HEK293 (cell line): ENCODE measurements around the gene ABHD16A.

ENCODE experiments used
- CTCF ChIA-PET: fragments of 350-600 bp; formaldehyde crosslinking; extraction: SDS; loops from one replicate; lab custom pipeline; 2021; ENCODE audit warnings: antibody characterized with exemption; lab: Yijun Ruan, JAX
- POLR2A ChIA-PET: fragments of 300-600 bp; formaldehyde crosslinking; extraction: SDS; loops from one replicate; lab custom pipeline; 2020; ENCODE audit warnings: antibody characterized with exemption, inconsistent platforms; lab: Yijun Ruan, JAX
- H3K27ac ChIP-seq: fragments of 200-500 bp; sonication (Bioruptor generic); 2 replicates; pipeline ENCODE4 v1.5.1; 2014; ENCODE audit warnings: low read depth, low read length, control low read depth, inconsistent platforms; ENCODE audit errors: extremely low read depth
- H3K36me3 ChIP-seq, 2 experiments: fragments of 200-500 bp in 1 of 2; sonication (Bioruptor generic) in 1 of 2; 1 replicate in 1 of 2; 2 replicates in 1 of 2; pipeline ENCODE4 v1.5.1; 2014 to 2017; ENCODE audit warnings: inconsistent platforms in 2 of 2, low read length in 2 of 2; ENCODE audit not compliant: control insufficient read depth in 2 of 2, insufficient read depth in 1 of 2
- H3K4me1 ChIP-seq: fragments of 200-500 bp; sonication (Bioruptor generic); 2 replicates; pipeline ENCODE4 v1.5.1; 2014; ENCODE audit warnings: mild to moderate bottlenecking, low read length, inconsistent platforms; ENCODE audit not compliant: control insufficient read depth, insufficient read depth
- H3K4me3 ChIP-seq: 2 replicates; pipeline ENCODE4 v1.5.1; 2011; ENCODE audit warnings: low read depth, mild to moderate bottlenecking, control low read depth, low read length, moderate library complexity
- H3K9me3 ChIP-seq: fragments of 200-500 bp; sonication (Bioruptor generic); 2 replicates; pipeline ENCODE4 v1.5.1; 2014; ENCODE audit warnings: low read depth, low read length, inconsistent platforms; ENCODE audit not compliant: control insufficient read depth, insufficient read depth
- EGR2 ChIP-seq: fragments of 450-650 bp; formaldehyde crosslinking; IDR thresholded peaks from 2 replicates; pipeline ENCODE4 v1.5.1; 2016; ENCODE audit warnings: low read depth, missing biosample characterization, missing genetic modification characterization
- GLIS2 ChIP-seq: fragments of 450-650 bp; formaldehyde crosslinking; IDR thresholded peaks from 2 replicates; pipeline ENCODE4 v1.5.1; 2016; ENCODE audit warnings: missing biosample characterization, missing genetic modification characterization
- KLF10 ChIP-seq: fragments of 450-650 bp; IDR thresholded peaks from 2 replicates; pipeline ENCODE4 v1.5.1; 2018; ENCODE audit warnings: missing biosample characterization, mild to moderate bottlenecking, missing genetic modification characterization
- MZF1 ChIP-seq: fragments of 450-650 bp; formaldehyde crosslinking; IDR thresholded peaks from 2 replicates; pipeline ENCODE4 v1.5.1; 2017; ENCODE audit warnings: missing biosample characterization, missing genetic modification characterization, borderline replicate concordance
- ZBTB1 ChIP-seq: fragments of 450-650 bp; formaldehyde crosslinking; IDR thresholded peaks from 2 replicates; pipeline ENCODE4 v1.5.1; 2016; ENCODE audit warnings: missing biosample characterization, missing genetic modification characterization
- ZBTB8A ChIP-seq: fragments of 450-650 bp; formaldehyde crosslinking; IDR thresholded peaks from 2 replicates; pipeline ENCODE4 v1.5.1; 2016; ENCODE audit warnings: missing biosample characterization, missing genetic modification characterization
- ZNF157 ChIP-seq: fragments of 450-650 bp; formaldehyde crosslinking; IDR thresholded peaks from 2 replicates; pipeline ENCODE4 v1.5.1; 2016; ENCODE audit warnings: missing biosample characterization, missing genetic modification characterization
- ZNF211 ChIP-seq: fragments of 450-650 bp; formaldehyde crosslinking; IDR thresholded peaks from 2 replicates; pipeline ENCODE4 v1.5.1; 2016; ENCODE audit warnings: low read depth, missing biosample characterization, missing genetic modification characterization
- ZNF214 ChIP-seq: fragments of 450-650 bp; formaldehyde crosslinking; IDR thresholded peaks from 2 replicates; pipeline ENCODE4 v1.5.1; 2017; ENCODE audit warnings: missing biosample characterization, mild to moderate bottlenecking, missing genetic modification characterization, borderline replicate concordance
- ZNF335 ChIP-seq: fragments of 450-650 bp; formaldehyde crosslinking; conservative IDR thresholded peaks from 2 replicates; pipeline ENCODE4 v1.5.1; 2016; ENCODE audit warnings: missing biosample characterization, missing genetic modification characterization
- ZNF416 ChIP-seq: fragments of 450-650 bp; formaldehyde crosslinking; IDR thresholded peaks from 2 replicates; pipeline ENCODE4 v1.5.1; 2016; ENCODE audit warnings: missing biosample characterization, missing genetic modification characterization
- ZNF600 ChIP-seq: fragments of 450-650 bp; formaldehyde crosslinking; IDR thresholded peaks from 2 replicates; pipeline ENCODE4 v1.5.1; 2016; ENCODE audit warnings: missing biosample characterization, missing genetic modification characterization
- ZNF626 ChIP-seq: fragments of 450-650 bp; sonication (Bioruptor Pico); formaldehyde crosslinking; IDR thresholded peaks from 2 replicates; pipeline ENCODE4 v1.5.1; 2018; ENCODE audit warnings: missing biosample characterization, missing genetic modification characterization, inconsistent platforms
- ZNF776 ChIP-seq: fragments of 450-650 bp; formaldehyde crosslinking; IDR thresholded peaks from 2 replicates; pipeline ENCODE4 v1.5.0; 2017; ENCODE audit warnings: missing biosample characterization, missing genetic modification characterization, borderline replicate concordance
- ZNF830 ChIP-seq: fragments of 450-650 bp; IDR thresholded peaks from 2 replicates; pipeline ENCODE4 v1.5.0; 2018; ENCODE audit warnings: missing biosample characterization, missing genetic modification characterization, low read depth, mild to moderate bottlenecking, moderate library complexity
- ZSCAN23 ChIP-seq: fragments of 450-650 bp; formaldehyde crosslinking; IDR thresholded peaks from 2 replicates; pipeline ENCODE4 v1.5.1; 2016; ENCODE audit warnings: missing biosample characterization, missing genetic modification characterization
- TF ChIP-seq, protein P1 (sequence below): fragments of 450-650 bp; formaldehyde crosslinking; IDR thresholded peaks from 2 replicates; pipeline ENCODE4 v1.5.1; 2017; ENCODE audit warnings: missing biosample characterization, missing genetic modification characterization

Gene ABHD16A

DNA sequence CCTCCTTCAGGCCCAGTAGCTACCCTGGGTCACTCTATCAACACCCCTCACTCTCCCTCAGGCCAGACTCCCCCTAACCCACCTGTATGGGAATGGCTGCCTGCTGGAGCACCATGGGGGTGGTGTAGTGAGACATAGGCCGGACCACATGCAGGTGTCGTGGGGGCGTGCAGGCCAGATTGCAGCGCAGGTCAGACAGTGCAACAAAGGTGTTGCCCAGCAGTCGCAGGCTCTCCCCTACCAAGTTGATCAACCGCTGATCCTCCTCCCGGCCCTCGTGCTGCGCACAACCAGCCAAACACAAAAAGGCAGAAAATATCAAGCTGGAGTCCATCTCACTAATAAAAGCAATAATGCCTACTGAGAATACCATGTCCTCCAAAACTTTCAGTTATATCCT lies 57.8 kb downstream of the ABHD16A start:
- Histone ChIP-seq H3K4me3 (no peak overlapping the region), H3K4me1 (no peaks in the 10 kb centered on the region), H3K36me3 (peaks cover 63 to 95% of the 10 kb centered on the region in 2 experiments), H3K9me3 (no peaks in the 10 kb centered on the region), H3K27ac (no peak overlapping the region)
- CTCF ChIA-PET: interaction anchor here (0.5 kb wide), 1 partner anchor 548 kb away, joined by 3 read pairs; no protein-coding TSS in a partner anchor
- POLR2A ChIA-PET: interaction anchor here (0.7 to 3.5 kb wide), 5 partner anchors 10 to 23 kb away, joined by 3 to 13 read pairs (median 3); partner anchors contain the start of gene APOM
- TF ChIP-seq EGR2 (tag by site-specific recombination): no peak
- TF ChIP-seq ZSCAN23 (tag by site-specific recombination): no peak
- no peak for TF ChIP-seq ZNF416 (tag by site-specific recombination)
- TF ChIP-seq ZBTB8A (tag by site-specific recombination): no peak
- TF ChIP-seq MZF1 (tag by site-specific recombination): no peak
- TF ChIP-seq ZNF626 (tag by site-specific recombination): no peak
- TF ChIP-seq ZNF157 (tag by site-specific recombination): no peak
- no peak for TF ChIP-seq ZBTB1

DNA sequence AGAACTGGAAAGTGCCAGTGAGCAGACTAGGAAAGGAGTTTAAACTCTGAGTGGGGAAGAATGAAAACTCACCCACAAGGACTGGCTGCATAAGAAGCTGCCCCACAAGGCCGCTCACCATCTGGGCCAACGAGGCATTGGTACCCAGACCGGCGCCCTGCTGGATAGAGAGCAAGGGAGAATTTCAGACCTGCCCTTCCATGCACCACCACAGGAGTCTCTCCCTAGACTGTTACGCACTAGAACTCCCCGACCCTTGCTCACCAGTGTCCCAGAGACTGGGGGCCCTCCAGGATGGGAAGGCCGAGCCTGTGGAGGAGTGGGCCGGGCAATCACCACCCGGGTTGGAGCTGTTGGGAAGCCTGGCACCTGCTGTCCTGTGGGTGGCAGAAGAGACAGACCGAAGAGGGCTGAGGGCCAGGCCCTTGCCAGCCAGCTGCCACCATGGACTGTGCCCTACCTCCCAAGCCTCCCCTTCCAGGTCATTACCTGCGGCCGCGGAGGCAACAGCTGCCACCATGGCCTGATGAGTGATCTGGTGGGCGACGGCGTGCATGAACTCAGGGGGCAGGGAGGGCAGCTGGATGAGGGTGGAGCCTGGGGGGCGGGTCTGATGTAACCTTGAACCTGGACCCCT lies 59.2 kb downstream of the ABHD16A start:
- no peaks in the 10 kb centered on the region for H3K4me1 ChIP-seq
- no peak overlapping the region for H3K4me3 ChIP-seq
- TF ChIP-seq, protein P1, sequence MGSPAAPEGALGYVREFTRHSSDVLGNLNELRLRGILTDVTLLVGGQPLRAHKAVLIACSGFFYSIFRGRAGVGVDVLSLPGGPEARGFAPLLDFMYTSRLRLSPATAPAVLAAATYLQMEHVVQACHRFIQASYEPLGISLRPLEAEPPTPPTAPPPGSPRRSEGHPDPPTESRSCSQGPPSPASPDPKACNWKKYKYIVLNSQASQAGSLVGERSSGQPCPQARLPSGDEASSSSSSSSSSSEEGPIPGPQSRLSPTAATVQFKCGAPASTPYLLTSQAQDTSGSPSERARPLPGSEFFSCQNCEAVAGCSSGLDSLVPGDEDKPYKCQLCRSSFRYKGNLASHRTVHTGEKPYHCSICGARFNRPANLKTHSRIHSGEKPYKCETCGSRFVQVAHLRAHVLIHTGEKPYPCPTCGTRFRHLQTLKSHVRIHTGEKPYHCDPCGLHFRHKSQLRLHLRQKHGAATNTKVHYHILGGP: no peak
- TF ChIP-seq EGR2 (tag by site-specific recombination): 0 out of 2 replicates have a peak, but pooled peaks have one; percentile 8
- peak; percentile 63 for TF ChIP-seq ZNF600 (tag by site-specific recombination)
- peak; percentile 12; the same call in 1 of the 2 replicates for TF ChIP-seq GLIS2 (tag by site-specific recombination)
- TF ChIP-seq ZNF214: no peak
- no peak for TF ChIP-seq ZNF335 (tag by site-specific recombination)
- TF ChIP-seq ZNF776: no peak
- TF ChIP-seq ZNF211: no peak
- TF ChIP-seq ZNF830: no peak
- H3K9me3 ChIP-seq: no peaks in the 10 kb centered on the region
- ChIA-PET POLR2A (interaction anchor here (0.6 to 3.5 kb wide), 6 partner anchors 9 to 470 kb away, joined by 4 to 20 read pairs (median 6); partner anchors contain the start of genes BAG6 and HSPA1B), CTCF (interaction anchor here (0.6 kb wide), 1 partner anchor 246 kb away, joined by 3 read pairs; no protein-coding TSS in a partner anchor)
- H3K27ac ChIP-seq: no peak overlapping the region
- peaks cover 54 to 95% of the 10 kb centered on the region in 2 experiments for H3K36me3 ChIP-seq

DNA sequence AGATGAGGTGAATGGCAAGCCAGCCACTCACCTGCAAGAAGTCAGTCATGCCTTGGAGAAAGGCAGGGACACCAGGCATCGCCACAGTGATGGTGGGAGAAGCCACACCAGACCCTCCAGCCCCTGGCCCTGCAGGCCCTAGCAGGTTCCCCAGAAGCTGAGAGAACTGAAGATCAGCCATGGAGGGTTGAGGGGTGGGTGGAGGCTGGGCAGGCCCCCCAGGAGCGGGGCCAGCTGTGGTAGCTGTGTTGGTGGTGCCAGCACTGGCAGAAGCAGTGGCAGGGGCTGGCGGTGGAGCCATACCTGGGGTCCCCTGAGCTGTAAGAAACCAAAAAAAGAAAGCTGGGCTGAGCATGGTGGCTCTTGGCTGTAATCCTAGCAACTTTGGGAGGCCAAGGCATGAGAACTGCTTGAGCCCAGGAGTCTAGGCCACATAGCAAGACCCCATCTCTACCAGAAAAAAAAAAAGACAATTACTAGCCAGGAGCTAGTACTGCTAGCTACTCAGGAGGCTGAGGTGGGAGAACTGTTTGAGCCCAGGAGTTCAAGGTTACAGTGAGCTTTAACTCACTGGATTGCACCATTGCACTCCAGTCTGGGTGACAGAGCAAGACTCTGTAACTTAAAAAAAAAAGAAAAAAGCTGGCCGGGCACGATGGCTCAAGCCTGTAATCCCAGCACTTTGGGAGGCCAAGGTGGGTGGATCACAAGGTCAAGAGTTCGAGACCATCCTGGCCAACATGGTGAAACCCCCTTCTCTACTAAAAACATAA lies 60.1 kb downstream of the ABHD16A start:
- Histone ChIP-seq H3K9me3 (no peaks in the 10 kb centered on the region), H3K27ac (no peak overlapping the region), H3K36me3 (peaks cover 53 to 92% of the 10 kb centered on the region in 2 experiments), H3K4me1 (no peaks in the 10 kb centered on the region), H3K4me3 (no peak overlapping the region)
- TF ChIP-seq KLF10 (tag by site-specific recombination): no peak
- POLR2A ChIA-PET: interaction anchor here (0.7 to 3.5 kb wide), 5 partner anchors 10 to 185 kb away, joined by 3 to 20 read pairs (median 6); partner anchors contain the start of genes BAG6, C6orf47 and HSPA1B
- CTCF ChIA-PET: interaction anchor here (0.6 kb wide), 1 partner anchor 21 kb away, joined by 4 read pairs; no protein-coding TSS in a partner anchor
